Large intestine (tissue), 12 donors: Measurements from ENCODE around the gene G6PD. TPM values are rescaled to one million over a fixed set of nuclear protein-coding genes. Genes with fewer than 3 reads are reported as not detected.
"Not testable (repeated sequence)": the region's sequence is repeated elsewhere in the genome, so short reads cannot be mapped to it uniquely, and the experiment has no call there.

Experiments
- DNase-seq, 2 donors: peaks; one replicate each; pipeline versions ENCODE4 v3.0.0 to v3.0.0-alpha.2; 2013
- H3K27ac ChIP-seq: one replicate; pipeline ENCODE4 v1.5.1; 2013; ENCODE audit warnings: low read length
- H3K27me3 ChIP-seq: 2 replicates; pipeline ENCODE4 v1.6.1; 2013; ENCODE audit warnings: low read length; ENCODE audit not compliant: control insufficient read depth, insufficient read depth
- H3K36me3 ChIP-seq: 2 replicates; pipeline ENCODE4 v1.6.1; 2013; ENCODE audit warnings: low read length; ENCODE audit not compliant: control insufficient read depth, insufficient read depth
- H3K4me1 ChIP-seq: one replicate; pipeline ENCODE4 v1.6.1; 2013; ENCODE audit warnings: low read length; ENCODE audit not compliant: control insufficient read depth, insufficient read depth
- H3K4me3 ChIP-seq: one replicate; pipeline ENCODE4 v1.5.1; 2013; ENCODE audit warnings: low read length
- H3K9me3 ChIP-seq: one replicate; pipeline ENCODE4 v1.6.1; 2013; ENCODE audit warnings: mild to moderate bottlenecking, low read depth, low read length, moderate library complexity; ENCODE audit not compliant: control insufficient read depth
- WGBS: methylation state at CpG from one replicate; pipeline ENCODE4 v1.1.5; 2013; ENCODE audit warnings: low lambda C conversion rate; ENCODE audit not compliant: insufficient coverage; 5-methylcytosine and 5-hydroxymethylcytosine counted together
- long read RNA-seq, 11 donors: transcript quantifications; one replicate each; lab custom pipeline, GENCODE V29; 2026
- polyA plus RNA-seq: library from polyadenylated mRNA; unstranded; fragments of 120-200 nt; gene quantifications from one replicate; pipeline ENCODE4 v1.2.1, GENCODE V29; 2013

The G6PD gene
- polyA plus RNA-seq, result 16.8 TPM
- long read RNA-seq, donor 1, partial matches to known transcripts, result 0 of 2 reads
- long read RNA-seq, donor 1, other reads (novel, unspliced or antisense), result 0 of 2 reads
- long read RNA-seq, donor 2, partial matches to known transcripts, result 0 of 1 reads
- long read RNA-seq, donor 2, other reads (novel, unspliced or antisense), result 0 of 1 reads
- long read RNA-seq, donor 3, partial matches to known transcripts, result 0 of 2 reads
- long read RNA-seq, donor 3, other reads (novel, unspliced or antisense), result 0 of 2 reads
- long read RNA-seq, donor 4, result 0 reads
- long read RNA-seq, donor 5, partial matches to known transcripts, result 0 of 8 reads
- long read RNA-seq, donor 5, other reads (novel, unspliced or antisense), result 6 of 8 reads
- long read RNA-seq, donor 6, partial matches to known transcripts, result 0 of 4 reads
- long read RNA-seq, donor 6, other reads (novel, unspliced or antisense), result 0 of 4 reads
- long read RNA-seq, donor 7, partial matches to known transcripts, result 0 of 2 reads
- long read RNA-seq, donor 7, other reads (novel, unspliced or antisense), result 0 of 2 reads
- long read RNA-seq, donor 8, partial matches to known transcripts, result 0 of 3 reads
- long read RNA-seq, donor 8, other reads (novel, unspliced or antisense), result 0 of 3 reads
- long read RNA-seq, donor 9, partial matches to known transcripts, result 0 of 1 reads
- long read RNA-seq, donor 9, other reads (novel, unspliced or antisense), result 0 of 1 reads
- long read RNA-seq, donor 10, partial matches to known transcripts, result 0 of 1 reads
- long read RNA-seq, donor 10, other reads (novel, unspliced or antisense), result 0 of 1 reads
- long read RNA-seq, donor 11, partial matches to known transcripts, result 0 of 5 reads
- long read RNA-seq, donor 11, other reads (novel, unspliced or antisense), result 0 of 5 reads

DNA sequence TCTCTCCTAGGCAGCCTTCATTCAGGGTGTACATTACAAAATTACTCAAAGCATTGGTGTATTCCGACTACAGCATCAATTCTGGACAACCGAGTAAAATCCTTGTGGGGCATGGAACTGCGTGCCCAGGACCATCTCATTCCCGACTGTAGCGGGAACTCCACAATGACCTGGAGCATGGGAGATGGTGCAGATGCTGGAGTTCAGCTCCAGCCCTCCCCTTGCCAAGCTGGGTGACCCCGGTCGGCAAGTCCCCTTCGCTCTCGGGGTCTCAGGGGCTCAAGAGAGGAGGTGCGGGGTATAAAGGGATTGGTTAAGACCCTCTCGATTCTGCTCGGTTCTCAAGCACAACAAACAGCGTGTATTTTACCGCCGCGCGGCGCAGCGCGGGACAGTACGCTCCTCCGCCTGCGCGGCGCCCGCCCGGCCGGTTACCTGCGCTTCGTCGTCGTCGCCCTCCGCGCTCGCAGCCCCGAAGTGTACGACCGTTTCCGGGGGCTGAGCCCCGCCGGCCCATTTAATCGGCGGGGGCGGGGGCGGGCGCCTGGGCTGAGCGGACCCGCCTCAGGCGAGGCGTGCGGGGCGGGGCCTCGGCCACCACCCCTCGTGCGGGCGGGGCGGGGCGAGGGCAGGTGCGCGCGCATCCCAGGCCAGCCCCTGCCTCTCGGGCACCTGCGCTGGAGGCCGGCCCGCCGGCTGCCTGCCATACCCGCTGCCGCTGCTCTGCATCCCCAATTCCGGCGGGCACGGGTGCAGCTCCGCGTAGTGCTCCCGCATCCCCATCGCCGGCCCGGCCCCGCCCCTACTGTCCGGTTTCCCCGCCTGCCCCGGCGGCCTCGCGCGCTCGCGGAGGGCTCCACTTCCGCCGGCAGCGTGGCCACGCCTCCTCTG is at the start of gene G6PD:
Gene G6PD (minus strand): TSS at position 493 of the 891 bp plus-strand sequence. CDS start 691 bp downstream, outside the sequence.
- H3K36me3 ChIP-seq, result no peaks in the 10 kb centered on the region
- H3K27ac ChIP-seq, result peak within 1 kb of the TSS; percentile 95
- no CpG with 5 or more reads among the region's 92 CpGs for WGBS
- no peaks in the 10 kb centered on the region for H3K4me1 ChIP-seq
- H3K27me3 ChIP-seq, result no peaks in the 10 kb centered on the region
- peak within 1 kb of the TSS; percentile 85 for H3K4me3 ChIP-seq
- H3K9me3 ChIP-seq, result no peaks in the 10 kb centered on the region
- DNase-seq, result no peak

DNA sequence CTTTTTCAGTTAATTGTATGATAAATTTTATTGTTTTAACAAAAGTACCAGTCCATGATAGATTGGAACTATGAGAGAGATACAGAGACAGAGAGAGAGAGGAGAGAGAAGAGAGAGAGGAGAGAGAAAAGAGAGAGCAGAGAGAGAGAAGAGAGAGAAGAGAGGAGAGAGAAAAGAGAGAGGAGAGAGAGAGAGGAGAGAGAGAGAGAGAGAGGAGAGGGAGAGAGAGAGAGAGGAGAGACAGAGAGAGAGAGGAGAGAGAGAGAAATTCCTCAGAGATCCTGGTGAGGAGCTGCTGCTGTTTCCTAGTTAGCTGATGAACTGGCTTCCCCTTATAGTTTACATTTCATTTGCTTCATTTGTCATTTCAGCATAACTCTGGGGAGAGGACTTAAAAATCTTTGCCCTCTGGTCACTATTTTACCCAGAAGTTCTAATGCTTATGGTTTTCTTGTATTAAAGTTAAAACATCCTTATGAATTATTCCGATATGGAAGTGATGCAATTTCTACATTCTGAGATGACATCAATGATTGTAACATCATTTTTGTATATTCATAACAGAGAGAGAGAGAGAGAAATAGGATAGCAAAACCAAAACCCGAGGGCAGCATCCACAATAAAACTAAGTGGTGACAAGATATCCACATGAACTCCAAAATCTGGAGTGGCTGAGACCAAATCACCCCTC is 49.1 kb upstream of the G6PD start:
- no peaks in the 10 kb centered on the region for H3K36me3 ChIP-seq
- no peak overlapping the region for H3K4me3 ChIP-seq
- DNase-seq, result no peak
- no peak overlapping the region for H3K27ac ChIP-seq
- H3K27me3 ChIP-seq, result no peaks in the 10 kb centered on the region
- no CpG with 5 or more reads among the region's 2 CpGs for WGBS
- no peaks in the 10 kb centered on the region for H3K9me3 ChIP-seq
- H3K4me1 ChIP-seq, result no peaks in the 10 kb centered on the region

DNA sequence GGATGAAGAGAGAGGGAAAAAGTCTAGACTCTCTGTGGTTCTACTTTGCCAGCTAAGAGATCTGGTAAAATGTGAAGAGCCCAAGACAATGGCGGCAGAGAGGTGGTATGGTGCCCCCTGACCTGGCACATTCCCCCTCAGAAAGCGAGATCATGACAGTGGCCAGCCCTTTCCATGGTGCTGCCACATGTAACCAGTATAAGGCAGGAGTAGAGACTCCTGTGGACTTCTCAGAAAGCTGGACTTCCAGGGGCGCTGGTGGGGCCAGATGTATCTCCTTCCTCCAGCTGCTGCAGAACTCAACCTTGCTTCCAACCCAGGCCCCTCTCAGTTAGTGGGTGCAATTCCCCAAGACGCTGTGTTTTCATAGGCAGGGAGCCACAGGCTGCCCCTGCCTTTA is 47.8 kb upstream of the G6PD start:
- Histone ChIP-seq H3K36me3 (no peaks in the 10 kb centered on the region), H3K27me3 (no peaks in the 10 kb centered on the region), H3K4me1 (no peaks in the 10 kb centered on the region), H3K27ac (no peak overlapping the region), H3K4me3 (no peak overlapping the region), H3K9me3 (no peaks in the 10 kb centered on the region)
- no peak for DNase-seq
- WGBS, result no CpG with 5 or more reads among the region's 4 CpGs

DNA sequence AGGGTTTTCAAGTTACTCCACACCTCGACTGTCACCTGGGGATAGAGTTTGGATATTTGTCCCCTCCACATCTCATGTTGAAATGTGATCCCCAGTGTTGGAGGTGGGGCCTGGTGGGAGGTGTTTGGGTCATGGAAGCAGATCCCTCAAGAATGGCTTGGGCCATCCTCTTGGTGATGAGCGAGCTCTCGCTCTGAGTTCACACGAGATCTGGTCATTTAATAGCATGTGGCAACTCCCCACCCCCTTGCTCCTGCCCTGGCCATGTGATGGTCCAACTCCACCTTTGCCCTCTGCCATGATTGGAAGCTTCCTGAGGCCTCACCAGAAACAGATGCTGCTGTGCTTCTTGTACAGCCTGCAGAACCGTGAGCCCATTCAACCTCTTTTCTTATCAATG is 46.6 kb upstream of the G6PD start:
- no peak for DNase-seq
- no peaks in the 10 kb centered on the region for H3K9me3 ChIP-seq
- H3K27ac ChIP-seq, result no peak overlapping the region
- no peaks in the 10 kb centered on the region for H3K36me3 ChIP-seq
- WGBS, result no CpG with 5 or more reads among the region's 5 CpGs
- no peaks in the 10 kb centered on the region for H3K27me3 ChIP-seq
- H3K4me1 ChIP-seq, result no peaks in the 10 kb centered on the region
- H3K4me3 ChIP-seq, result no peak overlapping the region

DNA sequence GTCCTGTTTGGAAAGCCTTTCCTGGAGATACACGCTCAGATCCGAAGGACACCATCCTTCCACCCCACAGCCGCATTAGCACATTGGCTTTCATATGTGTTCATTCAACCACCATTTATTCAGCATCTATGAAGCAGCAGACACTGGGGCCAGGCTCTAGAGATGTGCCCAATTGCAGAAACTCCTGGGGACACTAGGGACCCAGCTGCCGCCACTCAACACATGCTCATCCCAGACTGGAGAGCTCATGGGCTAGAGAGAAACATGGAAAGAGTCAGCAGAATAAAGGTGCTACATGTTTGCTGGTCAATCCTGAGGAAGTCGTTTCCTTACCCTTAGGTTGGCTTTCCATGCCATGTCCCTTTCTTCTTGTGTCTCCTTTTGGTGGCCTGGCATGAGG is 45.9 kb upstream of the G6PD start:
- no peaks in the 10 kb centered on the region for H3K36me3 ChIP-seq
- no peak for DNase-seq
- no peaks in the 10 kb centered on the region for H3K27me3 ChIP-seq
- no peaks in the 10 kb centered on the region for H3K9me3 ChIP-seq
- no peaks in the 10 kb centered on the region for H3K4me1 ChIP-seq
- no peak overlapping the region for H3K4me3 ChIP-seq
- H3K27ac ChIP-seq, result no peak overlapping the region
- WGBS, result no CpG with 5 or more reads among the region's 5 CpGs

DNA sequence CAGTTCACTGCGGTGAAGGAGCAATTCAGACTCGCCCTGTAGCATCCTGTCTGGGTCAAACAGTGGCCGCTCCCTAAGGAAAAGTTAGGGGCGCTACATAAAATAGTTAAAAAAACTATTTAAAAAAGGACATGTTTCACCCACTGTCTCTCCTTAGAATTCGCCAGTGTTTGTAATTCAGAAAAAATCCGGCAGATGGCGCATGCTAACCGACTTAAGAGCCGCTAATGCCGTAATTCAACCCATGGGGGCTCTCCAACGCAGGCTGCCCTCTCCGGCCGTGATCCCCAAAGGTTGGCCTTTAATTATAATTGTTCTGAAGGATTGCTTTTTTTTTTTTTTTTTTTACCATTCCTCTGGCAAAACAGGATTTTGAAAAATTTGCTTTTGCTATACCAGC is 43.8 kb upstream of the G6PD start:
- H3K4me1 ChIP-seq, H3K9me3 ChIP-seq, H3K4me3 ChIP-seq, H3K36me3 ChIP-seq, DNase-seq, H3K27ac ChIP-seq, H3K27me3 ChIP-seq: not testable (repeated sequence)
- WGBS, result no CpG with 5 or more reads among the region's 13 CpGs

DNA sequence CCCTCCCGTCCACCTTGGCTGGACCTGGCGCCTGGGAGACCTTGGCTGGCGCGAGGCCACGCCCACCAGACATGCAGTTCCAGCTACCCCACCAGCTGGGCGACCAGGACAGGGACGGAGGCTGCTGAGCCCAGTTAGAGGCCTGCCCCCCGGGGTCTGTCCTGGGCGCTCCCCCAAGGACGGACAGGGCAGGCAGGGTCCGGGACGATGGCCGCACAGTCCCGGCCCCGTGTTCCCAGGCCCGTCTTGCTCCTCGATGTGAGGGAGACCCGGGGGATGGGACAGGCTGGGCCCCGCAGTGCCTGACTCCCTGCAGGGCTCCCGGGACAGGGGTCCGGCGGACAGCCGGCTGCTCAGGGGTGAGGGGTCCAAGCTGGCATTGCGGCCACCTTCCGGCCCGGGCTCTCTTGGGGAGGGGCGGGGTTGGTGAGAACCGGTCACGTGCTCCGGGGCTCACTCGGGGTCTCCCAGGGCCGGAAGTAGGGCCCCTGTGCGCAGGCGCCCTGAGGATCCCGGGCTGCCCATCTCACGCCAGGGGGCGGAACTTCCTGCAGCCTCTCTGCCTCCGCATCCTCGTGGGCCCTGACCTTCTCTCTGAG is 38.0 kb upstream of the G6PD start, which contains the start of gene CTAG1A:
Gene CTAG1A (plus strand): TSS at position 549 of the 599 bp plus-strand sequence. CDS start 74 bp downstream, outside the sequence.
- H3K36me3 ChIP-seq, H3K4me3 ChIP-seq, DNase-seq, H3K9me3 ChIP-seq, H3K27me3 ChIP-seq, H3K27ac ChIP-seq, H3K4me1 ChIP-seq: not testable (repeated sequence)
- WGBS, result no CpG with 5 or more reads among the region's 39 CpGs

DNA sequence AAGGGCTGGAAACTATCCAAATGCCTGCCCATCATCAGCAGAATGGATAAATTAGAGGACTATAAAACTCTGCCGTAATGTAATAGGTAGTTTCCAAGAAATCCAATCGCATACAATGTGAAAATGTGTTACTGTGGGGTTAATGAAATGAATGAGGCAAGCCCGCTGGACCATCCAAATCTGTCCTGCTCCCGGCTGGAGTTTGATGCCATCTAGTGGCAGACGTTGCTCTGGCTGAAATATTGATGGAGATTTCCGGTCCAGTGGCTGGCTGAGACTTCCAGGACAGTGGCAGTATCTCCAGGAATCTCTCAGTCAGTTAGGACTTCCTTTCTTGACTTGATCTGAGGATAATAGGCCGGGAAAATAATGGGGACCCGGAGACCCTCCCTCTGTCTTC is 36.3 kb upstream of the G6PD start:
- no CpG with 5 or more reads among the region's 8 CpGs for WGBS
- not testable (repeated sequence) for H3K36me3 ChIP-seq, H3K4me3 ChIP-seq, H3K4me1 ChIP-seq, H3K27ac ChIP-seq, DNase-seq, H3K9me3 ChIP-seq, H3K27me3 ChIP-seq

DNA sequence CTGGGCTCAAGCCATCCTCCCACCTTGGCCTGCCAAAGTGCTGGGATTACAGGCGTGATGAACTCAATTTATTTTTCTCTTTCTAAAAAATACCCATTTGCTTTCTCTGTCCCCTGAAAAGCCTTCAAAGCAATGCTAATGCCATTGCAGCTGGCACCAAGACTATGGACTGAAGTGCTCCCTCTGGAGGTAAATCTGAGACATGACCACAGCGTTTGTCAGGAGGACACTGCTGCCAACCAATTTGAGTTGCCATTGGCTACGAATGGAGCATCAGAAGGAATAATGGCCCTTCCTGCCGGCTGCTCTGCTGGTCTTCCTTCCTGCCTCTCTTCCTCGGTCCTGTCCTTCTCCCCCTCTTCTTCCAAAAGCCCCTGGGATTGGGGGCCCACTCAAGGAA is 28.4 kb upstream of the G6PD start:
- H3K36me3 ChIP-seq, H3K4me1 ChIP-seq, H3K9me3 ChIP-seq, H3K27ac ChIP-seq, H3K27me3 ChIP-seq, DNase-seq, H3K4me3 ChIP-seq: not testable (repeated sequence)
- WGBS, result no CpG with 5 or more reads among the region's 5 CpGs
